ENCODE results near the gene ODC1. TPM values are rescaled to one million over a fixed set of nuclear protein-coding genes. Genes with fewer than 3 reads are reported as not detected.

ODC1 gene
- total RNA-seq, 3 donors from 2014 or later, result 39.8 to 68.8 (median 60.3) TPM

DNA sequence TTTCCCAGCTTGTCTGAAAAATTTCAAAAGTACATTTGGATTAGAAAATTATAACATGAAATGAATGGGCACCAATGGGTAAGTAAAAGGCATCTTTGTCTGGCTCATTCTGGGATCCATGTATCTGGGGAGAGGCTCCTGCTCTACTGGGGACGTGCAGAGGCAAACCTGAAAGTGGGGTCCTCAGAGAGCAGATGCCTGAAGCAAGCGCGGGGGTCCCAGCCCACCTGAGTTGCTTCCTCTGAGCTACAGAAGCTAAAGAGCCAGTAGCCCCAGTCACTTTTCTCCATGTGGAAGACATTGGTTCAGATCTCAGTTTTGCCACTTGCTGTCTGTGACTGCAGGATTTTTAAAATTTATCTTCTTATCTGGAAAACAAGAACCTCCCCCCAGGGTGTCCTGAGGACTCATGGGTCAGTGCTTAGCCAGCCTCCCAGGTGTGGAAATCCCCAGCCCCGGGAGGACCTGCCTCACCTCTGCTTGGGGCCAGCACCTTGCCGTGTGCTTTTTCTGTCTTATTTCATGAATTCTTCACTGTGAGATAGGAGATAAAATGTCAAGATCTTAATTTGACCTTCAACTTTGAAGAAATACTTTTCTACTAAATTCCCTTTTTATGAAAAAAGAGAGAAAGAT, 25.1 kb upstream of the ODC1 start:
- DNase-seq (ENCODE audit: low spot score in 2 of 2), result peak in 1 of 2 donors; percentile 31
- TF ChIP-seq CTCF (IDR thresholded peaks at IDR 0.05) (no peak), POLR2A (IDR thresholded peaks at IDR 0.05) (no peak), POLR2AphosphoS5 (IDR thresholded peaks at IDR 0.05) (no peak)
- intact Hi-C loops (cut with DNase I; ENCODE audit: low total_unique reads), result no loop called here
- Histone ChIP-seq H3K9me3 (no peaks in the 10 kb centered on the region), H3K27me3 (peaks cover 0 to 3% of the 10 kb centered on the region in 2 donors), H3K36me3 (no peaks in the 10 kb centered on the region), H3K4me3 (no peak overlapping the region), H3K4me1 (no peaks in the 10 kb centered on the region), H3K27ac (no peak overlapping the region)

DNA sequence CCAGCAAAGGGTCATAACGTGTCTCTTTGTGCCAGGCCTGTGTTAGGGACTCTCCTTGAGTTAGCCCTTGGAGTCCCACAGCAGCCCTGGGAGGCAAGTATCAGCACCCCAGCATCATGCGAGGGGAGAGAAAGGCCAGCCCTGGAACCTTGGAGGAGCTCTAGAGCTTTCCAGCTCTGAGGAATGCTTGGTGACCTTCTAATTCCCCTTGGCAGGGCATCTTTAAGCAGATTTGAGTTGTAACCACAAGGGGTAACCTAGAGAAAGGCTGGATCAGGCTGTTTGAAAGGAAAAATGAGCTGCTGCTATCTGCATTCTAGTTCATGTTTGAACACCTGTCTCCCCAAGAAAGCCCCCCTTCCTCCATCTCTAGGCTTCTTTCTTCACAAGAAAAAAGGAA, 23.8 kb upstream of the ODC1 start:
- no peaks in the 10 kb centered on the region for H3K4me1 ChIP-seq
- no peak for TF ChIP-seq POLR2AphosphoS5 (IDR thresholded peaks at IDR 0.05)
- TF ChIP-seq POLR2A (IDR thresholded peaks at IDR 0.05), result no peak
- no peak for TF ChIP-seq CTCF (IDR thresholded peaks at IDR 0.05)
- intact Hi-C loops (cut with DNase I; ENCODE audit: low total_unique reads), result no loop called here
- H3K4me3 ChIP-seq, result no peak overlapping the region
- H3K36me3 ChIP-seq, result no peaks in the 10 kb centered on the region
- no peak overlapping the region for H3K27ac ChIP-seq
- H3K9me3 ChIP-seq, result no peaks in the 10 kb centered on the region
- DNase-seq (ENCODE audit: low spot score in 2 of 2), result no peak
- H3K27me3 ChIP-seq, result peaks cover 0 to 9% of the 10 kb centered on the region in 2 donors

GRCh38 chr2:10471046-10471571, 23.0 kb upstream of the ODC1 start:
- Histone ChIP-seq H3K27me3 (peaks cover 0 to 9% of the 10 kb centered on the region in 2 donors), H3K4me3 (no peak overlapping the region), H3K9me3 (no peaks in the 10 kb centered on the region), H3K36me3 (no peaks in the 10 kb centered on the region), H3K4me1 (no peaks in the 10 kb centered on the region), H3K27ac (no peak overlapping the region)
- intact Hi-C loops (cut with DNase I; ENCODE audit: low total_unique reads), result no loop called here
- TF ChIP-seq POLR2AphosphoS5 (IDR thresholded peaks at IDR 0.05) (no peak), CTCF (IDR thresholded peaks at IDR 0.05) (no peak)
- peak in 1 of 2 donors; percentile 7 for DNase-seq (ENCODE audit: low spot score in 2 of 2)

GRCh38 chr2:10469955-10470608, 22.0 kb upstream of the ODC1 start:
- no peak for DNase-seq (ENCODE audit: low spot score in 2 of 2)
- no peak overlapping the region for H3K4me3 ChIP-seq
- H3K4me1 ChIP-seq, result no peaks in the 10 kb centered on the region
- no peaks in the 10 kb centered on the region for H3K9me3 ChIP-seq
- TF ChIP-seq POLR2A (IDR thresholded peaks at IDR 0.05) (no peak), CTCF (IDR thresholded peaks at IDR 0.05) (no peak), POLR2AphosphoS5 (IDR thresholded peaks at IDR 0.05) (no peak)
- H3K27ac ChIP-seq, result no peak overlapping the region
- H3K27me3 ChIP-seq, result peaks cover 0 to 9% of the 10 kb centered on the region in 2 donors
- intact Hi-C loops (cut with DNase I; ENCODE audit: low total_unique reads), result loop anchor here (5.0 kb wide), 1 partner anchor 968 kb away; no protein-coding TSS in a partner anchor
- H3K36me3 ChIP-seq, result no peaks in the 10 kb centered on the region

DNA sequence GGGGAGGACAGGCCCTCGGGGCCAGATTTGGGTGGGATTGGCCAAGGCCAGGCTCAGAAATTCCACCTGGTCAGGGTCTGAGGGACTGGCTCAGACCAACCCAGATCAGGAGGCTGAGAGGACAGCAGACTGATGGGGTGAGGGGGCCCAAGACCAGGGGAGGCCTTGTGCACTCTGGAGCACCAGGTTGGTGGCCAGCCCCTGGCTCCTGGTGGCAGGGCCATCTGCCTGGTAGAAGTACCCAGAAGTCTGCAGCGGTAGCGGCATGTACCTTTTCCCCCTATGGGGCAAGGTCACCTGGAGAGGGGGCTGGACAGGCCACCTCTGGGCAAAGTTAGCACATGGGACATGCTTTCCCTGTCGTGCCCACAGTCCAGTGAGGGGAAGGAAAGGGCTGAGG, 21.2 kb upstream of the ODC1 start:
- DNase-seq (ENCODE audit: low spot score in 2 of 2), result no peak
- intact Hi-C loops (cut with DNase I; ENCODE audit: low total_unique reads), result loop anchor here (5.0 kb wide), 1 partner anchor 967 kb away; no protein-coding TSS in a partner anchor
- H3K9me3 ChIP-seq, result no peaks in the 10 kb centered on the region
- H3K27me3 ChIP-seq, result peaks cover 0 to 10% of the 10 kb centered on the region in 2 donors
- no peaks in the 10 kb centered on the region for H3K36me3 ChIP-seq
- no peak overlapping the region for H3K4me3 ChIP-seq
- no peaks in the 10 kb centered on the region for H3K4me1 ChIP-seq
- no peak overlapping the region for H3K27ac ChIP-seq
- no peak for TF ChIP-seq CTCF (IDR thresholded peaks at IDR 0.05)
- TF ChIP-seq POLR2AphosphoS5 (IDR thresholded peaks at IDR 0.05), result no peak
- TF ChIP-seq POLR2A (IDR thresholded peaks at IDR 0.05), result no peak
